GM10847 (cell line): ENCODE results near the gene F2RL2.

Source experiments
- POLR2A ChIP-seq: IDR thresholded peaks from 2 replicates; pipeline ENCODE4 v1.6.1; 2011; ENCODE audit not compliant: insufficient read length; ENCODE audit errors: extremely low read depth

Gene F2RL2

DNA sequence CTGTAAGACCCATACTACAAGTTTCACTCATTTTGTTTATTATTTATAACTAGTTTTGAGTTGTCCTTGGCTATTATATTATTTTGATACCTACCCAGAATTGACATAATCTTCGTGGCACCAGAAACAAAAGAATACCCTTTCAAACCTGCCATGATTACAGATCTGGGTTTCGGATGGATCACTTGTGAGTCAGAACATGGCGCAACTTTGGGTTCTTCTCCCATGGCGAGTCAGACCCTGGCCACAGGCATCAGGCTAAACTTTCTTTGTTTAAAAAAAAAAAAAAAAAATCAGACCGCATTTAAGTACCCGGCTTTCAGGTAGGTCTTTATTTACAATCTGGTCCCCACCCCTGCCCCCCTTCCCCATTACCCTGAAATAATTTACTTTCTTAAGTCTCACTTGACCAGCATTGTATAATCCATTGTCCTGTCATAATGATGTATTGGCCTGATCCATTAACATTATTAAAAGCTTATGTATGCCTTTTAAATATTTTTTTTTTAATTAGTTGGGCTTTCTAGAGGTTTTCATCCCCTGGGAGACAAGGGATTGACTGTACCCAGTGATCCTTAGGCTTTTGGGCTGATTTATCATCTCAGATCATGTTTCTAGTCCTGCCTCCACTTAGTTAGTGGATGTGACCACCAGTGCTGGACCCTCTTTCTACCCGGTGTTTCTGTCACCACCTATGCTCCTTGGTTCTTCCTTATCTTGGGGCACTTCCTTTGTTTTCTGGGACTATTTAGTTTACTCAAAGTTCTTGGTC, 43.9 kb downstream of the F2RL2 start:
- no peak for TF ChIP-seq POLR2A

DNA sequence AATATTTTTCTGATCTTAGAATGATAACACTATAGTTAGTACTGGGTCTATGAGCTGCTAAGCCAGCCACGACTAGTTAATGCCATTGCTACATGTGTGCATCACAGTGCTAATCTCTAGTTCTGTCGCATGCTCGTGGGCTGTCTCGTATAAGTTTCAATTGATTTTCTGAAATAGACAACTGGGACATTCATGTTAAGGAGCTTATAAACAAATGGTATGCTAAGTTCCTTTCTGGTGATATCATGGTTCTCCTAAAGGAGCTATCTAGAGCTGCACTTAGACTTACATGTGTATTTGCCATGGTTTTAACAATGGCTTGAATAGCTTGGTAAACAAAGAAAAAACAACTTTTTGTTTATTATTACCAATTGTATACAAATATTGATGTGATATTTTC, 46.2 kb downstream of the F2RL2 start:
- TF ChIP-seq POLR2A = no peak

DNA sequence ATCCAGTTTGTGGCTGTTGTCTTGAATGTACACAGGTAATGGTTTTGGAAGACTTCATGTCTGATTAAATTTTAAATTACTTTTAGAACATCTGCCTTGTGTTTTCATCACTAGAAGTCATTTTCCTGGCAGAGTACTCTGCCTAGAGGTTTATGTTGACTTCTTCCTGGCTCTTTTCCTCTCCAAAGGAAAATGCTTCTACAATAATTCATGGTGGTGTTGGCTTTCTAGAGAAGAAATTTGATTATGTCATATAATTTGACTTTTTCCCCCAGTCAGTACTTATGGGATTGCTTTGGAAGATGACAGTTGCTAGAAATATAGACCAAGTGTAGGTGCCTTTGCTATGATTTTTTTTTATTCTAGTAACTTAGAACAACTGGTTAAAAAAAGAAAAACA, 46.8 kb downstream of the F2RL2 start:
- TF ChIP-seq POLR2A = no peak

DNA sequence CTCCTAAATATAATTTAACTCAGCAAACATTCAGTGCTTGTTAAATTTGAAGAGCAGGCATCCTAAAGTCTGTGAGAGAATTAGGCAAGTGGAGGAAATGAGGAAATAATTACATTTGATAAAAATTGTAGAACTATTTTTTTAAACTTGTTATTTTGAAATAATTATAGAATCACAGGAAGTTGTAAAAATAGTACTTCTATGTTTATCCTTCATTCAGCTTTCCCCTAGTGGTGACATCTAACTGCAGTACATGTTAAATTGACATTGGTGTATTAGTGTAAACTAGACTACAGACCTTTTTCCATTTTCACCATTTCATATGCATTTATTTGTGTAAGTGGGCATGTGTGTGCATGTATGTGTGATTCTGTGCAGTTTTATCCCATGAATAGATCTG, 51.6 kb downstream of the F2RL2 start:
- TF ChIP-seq POLR2A = no peak

- TF ChIP-seq POLR2A = no peak
Observed at GRCh38 chr5:76570153-76570552, 53.0 kb downstream of the F2RL2 start.
